Astrocyte of the cerebellum (primary cell): ENCODE data around the gene ARPC2.
A peak's percentile ranks its signal among the peaks of the same experiment; 100 is the strongest.

Source experiments
- DNase-seq: peaks from one replicate; pipeline ENCODE4 v3.0.0-alpha.2; 2011; ENCODE audit warnings: low read depth
- H3K4me3 ChIP-seq: 2 replicates; pipeline ENCODE4 v1.5.1; 2011; ENCODE audit warnings: mild to moderate bottlenecking, low read depth, low read length, moderate library complexity
- in situ Hi-C: cut with HindIII; loops from 2 replicates; pipeline ENCODE4 v1.10.0; 2017; ENCODE audit warnings: low sequenced_read_pairs
- TF ChIP-seq, protein P1 (sequence below): IDR thresholded peaks from 2 replicates; pipeline ENCODE4 v1.5.1; 2012; ENCODE audit warnings: low read length, low read depth, moderate library complexity, mild to moderate bottlenecking; ENCODE audit errors: missing control alignments

Gene ARPC2

GRCh38 chr2:218256612-218257350, 39.8 kb downstream of the ARPC2 start:
- no peak for DNase-seq
- H3K4me3 ChIP-seq, result no peak overlapping the region
- TF ChIP-seq, protein P1, sequence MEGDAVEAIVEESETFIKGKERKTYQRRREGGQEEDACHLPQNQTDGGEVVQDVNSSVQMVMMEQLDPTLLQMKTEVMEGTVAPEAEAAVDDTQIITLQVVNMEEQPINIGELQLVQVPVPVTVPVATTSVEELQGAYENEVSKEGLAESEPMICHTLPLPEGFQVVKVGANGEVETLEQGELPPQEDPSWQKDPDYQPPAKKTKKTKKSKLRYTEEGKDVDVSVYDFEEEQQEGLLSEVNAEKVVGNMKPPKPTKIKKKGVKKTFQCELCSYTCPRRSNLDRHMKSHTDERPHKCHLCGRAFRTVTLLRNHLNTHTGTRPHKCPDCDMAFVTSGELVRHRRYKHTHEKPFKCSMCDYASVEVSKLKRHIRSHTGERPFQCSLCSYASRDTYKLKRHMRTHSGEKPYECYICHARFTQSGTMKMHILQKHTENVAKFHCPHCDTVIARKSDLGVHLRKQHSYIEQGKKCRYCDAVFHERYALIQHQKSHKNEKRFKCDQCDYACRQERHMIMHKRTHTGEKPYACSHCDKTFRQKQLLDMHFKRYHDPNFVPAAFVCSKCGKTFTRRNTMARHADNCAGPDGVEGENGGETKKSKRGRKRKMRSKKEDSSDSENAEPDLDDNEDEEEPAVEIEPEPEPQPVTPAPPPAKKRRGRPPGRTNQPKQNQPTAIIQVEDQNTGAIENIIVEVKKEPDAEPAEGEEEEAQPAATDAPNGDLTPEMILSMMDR, result no peak
- in situ Hi-C loops, result no loop called here

DNA sequence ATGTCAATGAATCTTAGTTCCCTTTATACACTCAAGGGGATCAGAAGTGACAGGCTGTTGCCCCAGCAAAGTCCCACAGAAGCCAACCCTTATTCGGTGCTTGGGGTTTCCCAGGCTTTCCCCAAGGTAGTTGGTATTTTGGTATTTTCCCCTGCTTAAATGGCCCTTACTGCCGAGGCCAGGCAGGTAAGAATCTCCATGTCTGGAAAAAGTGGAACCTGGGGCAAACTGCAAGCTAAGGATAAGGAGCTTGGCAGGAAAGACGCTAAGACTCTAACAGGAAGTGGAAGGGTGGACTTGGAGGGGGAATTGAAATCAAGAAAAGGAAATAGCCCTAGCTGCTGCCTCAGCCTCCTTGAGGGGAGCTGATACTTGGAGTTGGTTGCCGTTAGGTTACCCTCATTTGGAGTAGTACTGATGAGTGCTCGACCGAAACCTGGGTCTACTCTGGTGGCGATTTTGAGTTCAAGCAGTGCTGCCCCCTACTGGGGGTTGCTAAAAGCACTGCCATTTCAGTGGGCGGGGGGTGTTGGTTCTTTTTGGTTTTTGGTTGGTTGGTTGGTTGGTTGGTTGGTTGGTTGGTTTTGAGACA, 40.5 kb downstream of the ARPC2 start:
- TF ChIP-seq, protein P1, result peak; percentile 62
- no peak overlapping the region for H3K4me3 ChIP-seq
- DNase-seq, result no peak
- in situ Hi-C loops, result no loop called here

DNA sequence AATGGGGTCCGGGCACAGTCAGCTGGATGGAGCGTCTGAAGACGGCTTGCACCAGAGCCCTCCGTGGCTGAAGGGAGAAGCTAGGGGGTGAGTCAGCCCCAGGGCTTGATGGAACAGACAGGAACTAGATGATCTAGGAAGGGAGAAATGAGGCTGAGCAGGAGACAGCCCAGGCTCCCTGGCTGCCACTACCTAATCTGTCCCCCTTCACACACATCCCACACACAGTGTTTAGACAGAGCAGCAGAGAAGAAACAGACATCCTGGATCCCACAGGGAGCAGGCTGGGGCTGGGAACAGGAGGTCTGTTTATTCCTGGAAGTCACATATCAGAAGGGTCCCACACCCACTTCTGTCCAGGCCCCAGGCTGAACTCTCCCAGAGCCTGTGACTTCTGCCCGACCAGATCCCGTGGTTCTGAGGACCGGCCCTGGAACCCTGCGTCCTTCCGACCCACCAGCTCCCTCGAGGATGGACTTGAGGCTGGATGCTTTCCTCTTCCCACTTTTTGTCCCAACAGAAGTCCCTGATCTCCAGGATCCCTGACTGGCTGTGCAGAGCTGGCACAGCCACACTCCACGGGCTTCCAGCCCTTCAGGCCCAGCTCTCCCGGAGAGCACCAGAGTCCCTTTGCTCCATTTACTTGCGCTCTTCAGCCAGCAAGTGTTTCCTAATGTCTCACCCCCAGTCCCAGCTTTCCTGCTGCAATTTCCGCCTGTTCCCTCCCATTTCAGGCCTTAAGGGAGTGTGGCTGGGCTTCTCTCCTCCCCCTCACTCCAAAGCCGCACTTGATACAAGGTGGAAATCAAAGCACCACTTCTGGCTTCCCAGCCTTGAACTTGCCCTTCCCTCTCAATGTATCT, 42.3 kb downstream of the ARPC2 start:
- no peak overlapping the region for H3K4me3 ChIP-seq
- TF ChIP-seq, protein P1, result no peak
- in situ Hi-C loops, result no loop called here
- no peak for DNase-seq

DNA sequence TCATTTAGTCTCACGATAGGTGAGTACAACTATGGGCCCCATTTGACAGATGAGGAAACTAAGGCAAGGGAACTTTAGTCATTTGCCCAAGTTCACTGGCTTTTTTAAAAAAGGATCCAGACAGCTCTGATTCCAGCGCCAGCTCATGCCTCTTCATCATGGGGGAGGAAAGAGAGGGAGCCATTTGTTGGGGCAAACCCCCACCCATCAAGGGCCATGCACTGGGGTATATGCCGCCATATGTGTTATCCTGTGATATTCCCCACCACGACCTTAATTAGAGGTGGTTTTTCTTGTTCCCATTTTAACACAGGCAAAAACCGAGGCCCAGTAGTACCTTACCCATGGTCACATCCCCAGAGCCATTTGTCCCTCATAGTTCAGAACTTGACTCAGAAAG, 43.2 kb downstream of the ARPC2 start:
- TF ChIP-seq, protein P1, result no peak
- in situ Hi-C loops, result no loop called here
- DNase-seq, result no peak
- H3K4me3 ChIP-seq, result no peak overlapping the region

DNA sequence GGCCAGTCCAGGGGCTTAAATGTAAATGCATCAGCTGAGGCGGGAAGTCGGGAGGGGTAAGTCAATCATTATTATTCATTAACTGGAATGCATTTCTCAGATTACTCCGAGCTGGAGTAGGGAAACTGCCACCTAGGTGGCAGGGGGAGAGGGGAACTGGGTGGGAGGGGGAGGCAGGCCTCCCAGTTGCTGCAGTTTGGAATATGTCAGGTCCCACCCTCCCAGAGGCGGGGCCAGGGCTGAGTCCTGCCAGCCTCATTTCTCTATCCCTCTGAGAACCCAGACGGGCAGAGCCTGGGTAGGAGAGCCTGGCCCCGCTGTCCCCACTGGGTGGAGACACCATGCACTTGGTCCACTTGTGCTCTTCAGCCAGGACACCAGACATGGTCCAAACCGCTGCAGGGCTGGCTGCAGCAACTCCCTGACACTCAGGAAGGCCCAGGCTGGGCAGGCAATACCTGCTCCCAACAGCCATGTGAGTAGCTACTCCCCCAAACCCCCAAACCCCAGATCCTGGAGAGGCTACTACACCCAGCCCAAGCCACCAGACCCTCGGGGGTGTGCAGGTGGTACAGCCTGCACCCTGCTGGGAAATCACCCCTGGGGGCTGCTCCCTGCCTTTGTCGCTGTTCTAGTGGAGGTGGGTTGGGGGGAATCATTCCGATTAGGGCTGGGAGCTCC, 43.9 kb downstream of the ARPC2 start, which contains the start of gene GPBAR1:
Gene GPBAR1 (plus strand): TSS at position 274 of the 681 bp plus-strand sequence. CDS start 1,710 bp downstream, outside the sequence.
- TF ChIP-seq, protein P1, result no peak
- in situ Hi-C loops, result no loop called here
- DNase-seq, result no peak
- no peak within 1 kb of the TSS for H3K4me3 ChIP-seq
